HG03095 (cell line): ENCODE data around the gene SMURF1.

Experiments used
- ATAC-seq: cut with Tn5 transposase; IDR thresholded peaks from one replicate; pipeline ENCODE4 v1.9.1; 2021; ENCODE audit warnings: moderate library complexity; ENCODE audit not compliant: unreplicated experiment

SMURF1 gene

GRCh38 chr7:99141841-99142726, 1.8 kb downstream of the SMURF1 start:
- ATAC-seq, result no peak

GRCh38 chr7:99141334-99141733, 2.6 kb downstream of the SMURF1 start:
- no peak for ATAC-seq

GRCh38 chr7:99140813-99141212, 3.1 kb downstream of the SMURF1 start:
- no peak for ATAC-seq

GRCh38 chr7:99139036-99139435, 4.9 kb downstream of the SMURF1 start:
- ATAC-seq, result no peak

- no peak for ATAC-seq
These were observed 6.3 kb downstream of the SMURF1 start for GRCh38 chr7:99137411-99138180.

GRCh38 chr7:99135938-99136337, 8.0 kb downstream of the SMURF1 start:
- ATAC-seq, result no peak

GRCh38 chr7:99133766-99134564, 9.9 kb downstream of the SMURF1 start:
- no peak for ATAC-seq

GRCh38 chr7:99132595-99133321, 11.2 kb downstream of the SMURF1 start:
- ATAC-seq, result no peak

GRCh38 chr7:99131290-99131689, 12.6 kb downstream of the SMURF1 start:
- no peak for ATAC-seq

- ATAC-seq, result no peak
These were observed 14.4 kb downstream of the SMURF1 start for GRCh38 chr7:99129536-99129935.

- no peak for ATAC-seq
These were observed 14.9 kb downstream of the SMURF1 start for GRCh38 chr7:99129001-99129400.

GRCh38 chr7:99128076-99128950, 15.6 kb downstream of the SMURF1 start:
- ATAC-seq, result no peak

GRCh38 chr7:99127636-99128035, 16.3 kb downstream of the SMURF1 start:
- ATAC-seq, result no peak

GRCh38 chr7:99126921-99127553, 16.9 kb downstream of the SMURF1 start:
- ATAC-seq, result no peak

- ATAC-seq, result no peak
These were observed 18.4 kb downstream of the SMURF1 start for GRCh38 chr7:99125505-99125865.

GRCh38 chr7:99124751-99125504, 19.0 kb downstream of the SMURF1 start:
- no peak for ATAC-seq

GRCh38 chr7:99124236-99124635, 19.7 kb downstream of the SMURF1 start:
- no peak for ATAC-seq

GRCh38 chr7:99123571-99124033, 20.3 kb downstream of the SMURF1 start:
- no peak for ATAC-seq
